ENCODE data around the gene ATP9A.
"Not testable (repeated sequence)": the region's sequence is repeated elsewhere in the genome, so short reads cannot be mapped to it uniquely, and the experiment has no call there.

Gene ATP9A

GRCh38 chr20:51775241-51775640 lies 7.1 kb upstream of the ATP9A start:
- H3K4me3 ChIP-seq (ENCODE audit: low read depth, low read length) = no peak overlapping the region
- TF ChIP-seq, protein P1, sequence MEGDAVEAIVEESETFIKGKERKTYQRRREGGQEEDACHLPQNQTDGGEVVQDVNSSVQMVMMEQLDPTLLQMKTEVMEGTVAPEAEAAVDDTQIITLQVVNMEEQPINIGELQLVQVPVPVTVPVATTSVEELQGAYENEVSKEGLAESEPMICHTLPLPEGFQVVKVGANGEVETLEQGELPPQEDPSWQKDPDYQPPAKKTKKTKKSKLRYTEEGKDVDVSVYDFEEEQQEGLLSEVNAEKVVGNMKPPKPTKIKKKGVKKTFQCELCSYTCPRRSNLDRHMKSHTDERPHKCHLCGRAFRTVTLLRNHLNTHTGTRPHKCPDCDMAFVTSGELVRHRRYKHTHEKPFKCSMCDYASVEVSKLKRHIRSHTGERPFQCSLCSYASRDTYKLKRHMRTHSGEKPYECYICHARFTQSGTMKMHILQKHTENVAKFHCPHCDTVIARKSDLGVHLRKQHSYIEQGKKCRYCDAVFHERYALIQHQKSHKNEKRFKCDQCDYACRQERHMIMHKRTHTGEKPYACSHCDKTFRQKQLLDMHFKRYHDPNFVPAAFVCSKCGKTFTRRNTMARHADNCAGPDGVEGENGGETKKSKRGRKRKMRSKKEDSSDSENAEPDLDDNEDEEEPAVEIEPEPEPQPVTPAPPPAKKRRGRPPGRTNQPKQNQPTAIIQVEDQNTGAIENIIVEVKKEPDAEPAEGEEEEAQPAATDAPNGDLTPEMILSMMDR (conservative IDR thresholded peaks at IDR 0.05; ENCODE audit: low read depth, low read length) = no peak
- DNase-seq (ENCODE audit: low read depth) = no peak

GRCh38 chr20:51772236-51772635 lies 4.0 kb upstream of the ATP9A start:
- no peak for DNase-seq (ENCODE audit: low read depth)
- TF ChIP-seq, protein P1 (conservative IDR thresholded peaks at IDR 0.05; ENCODE audit: low read depth, low read length) = no peak
- H3K4me3 ChIP-seq (ENCODE audit: low read depth, low read length) = no peak overlapping the region

- TF ChIP-seq, protein P1 (conservative IDR thresholded peaks at IDR 0.05; ENCODE audit: low read depth, low read length) = no peak
- H3K4me3 ChIP-seq (ENCODE audit: low read depth, low read length) = no peak overlapping the region
- no peak for DNase-seq (ENCODE audit: low read depth)
These were observed 1.9 kb upstream of the ATP9A start for GRCh38 chr20:51769976-51770615.

- H3K4me3 ChIP-seq (ENCODE audit: low read depth, low read length) = peak overlapping the region; percentile 31
- TF ChIP-seq, protein P1 (conservative IDR thresholded peaks at IDR 0.05; ENCODE audit: low read depth, low read length) = no peak
- no peak for DNase-seq (ENCODE audit: low read depth)
These were observed 748 bp upstream of the ATP9A start for GRCh38 chr20:51768759-51769517.

DNA sequence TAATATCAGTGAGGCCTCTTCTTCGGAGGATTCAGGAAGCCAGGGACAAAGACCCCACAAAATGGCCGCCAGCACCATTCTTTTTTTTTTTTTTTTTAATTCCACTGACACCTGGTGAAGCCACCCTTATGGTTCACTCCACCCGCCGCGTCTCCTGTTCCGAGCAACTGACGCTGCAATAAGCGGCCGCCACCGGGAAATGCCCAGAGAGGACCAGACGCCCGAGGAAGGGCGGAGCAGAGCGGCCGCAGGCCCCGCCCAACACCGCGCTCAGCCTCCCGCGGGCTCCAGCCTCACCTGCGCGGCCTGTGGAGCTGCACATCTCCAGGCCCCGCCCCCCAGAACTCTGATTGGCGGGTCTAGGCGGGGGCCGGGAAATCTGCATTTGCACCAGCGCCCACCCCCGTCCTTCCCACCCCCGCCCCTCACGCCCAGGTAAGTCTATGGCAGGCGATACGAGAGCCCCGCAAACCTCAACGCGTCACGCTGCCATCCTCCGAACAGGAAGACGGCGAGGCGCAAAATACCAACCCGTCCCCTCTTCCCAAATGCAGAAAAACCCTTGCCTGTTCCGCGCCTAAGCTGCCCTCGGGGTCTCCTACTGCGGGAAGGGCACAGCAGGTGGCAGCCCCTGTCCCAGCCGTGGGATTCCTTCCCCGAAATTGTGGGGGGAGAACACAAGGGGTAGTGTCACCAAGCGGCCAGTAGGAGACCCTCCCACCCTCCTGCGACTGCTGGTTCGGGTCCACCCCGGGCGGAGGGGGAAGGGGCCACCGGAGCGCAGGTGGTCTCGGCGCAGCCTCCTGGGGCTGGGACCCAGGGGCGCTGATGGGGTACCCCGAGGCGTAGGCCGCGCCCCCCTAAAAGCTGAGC lies 960 bp downstream of the ATP9A start:
- peak overlapping the region; percentile 67 for H3K4me3 ChIP-seq (ENCODE audit: low read depth, low read length)
- TF ChIP-seq, protein P1 (conservative IDR thresholded peaks at IDR 0.05; ENCODE audit: low read depth, low read length) = peak; percentile 39
- no peak for DNase-seq (ENCODE audit: low read depth)

- not testable (repeated sequence) for H3K4me3 ChIP-seq (ENCODE audit: low read depth, low read length); DNase-seq (ENCODE audit: low read depth)
These were observed 2.8 kb downstream of the ATP9A start for GRCh38 chr20:51765381-51765780.

GRCh38 chr20:51763965-51764602 lies 4.1 kb downstream of the ATP9A start:
- no peak overlapping the region for H3K4me3 ChIP-seq (ENCODE audit: low read depth, low read length)
- TF ChIP-seq, protein P1 (conservative IDR thresholded peaks at IDR 0.05; ENCODE audit: low read depth, low read length) = no peak

More at GRCh38 chr20:51763965-51764602, 4.1 kb downstream of the ATP9A start:
- peak; percentile 32 for DNase-seq (ENCODE audit: low read depth)

Measured in choroid plexus epithelial cell (primary cell).